ENCODE results near the gene SPTBN1. TPM values are rescaled to one million over a fixed set of nuclear protein-coding genes. Genes with fewer than 3 reads are reported as not detected.
A peak's percentile ranks its signal among the peaks of the same experiment; 100 is the strongest.

Gene SPTBN1
- total RNA-seq, 1 experiment from 2014 or later, result 204 TPM

GRCh38 chr2:54671875-54672589, 215.9 kb downstream of the SPTBN1 start:
- peak; percentile 35; the same call in 1 of the 2 replicates for ATAC-seq
- ChIA-PET POLR2A (interaction anchor here (1.2 kb wide), 1 partner anchor 557 kb away, joined by 3 read pairs; the partner anchor contains the start of gene ACYP2), CTCF (interaction anchor here (1.6 to 2.8 kb wide), 2 partner anchors 166 to 565 kb away, joined by 3 to 9 read pairs; no protein-coding TSS in a partner anchor)
- Mint-ChIP-seq H3K4me1 (peaks cover 17% of the 10 kb centered on the region), H3K36me3 (peaks cover 35% of the 10 kb centered on the region), H3K4me3 (no peak overlapping the region), H3K9me3 (no peaks in the 10 kb centered on the region), H3K27ac (no peak overlapping the region; the same call in 1 of the 2 replicates), H3K27me3 (ENCODE audit: low read depth) (no peaks in the 10 kb centered on the region)
- no peak for TF ChIP-seq SOX15 (CRISPR knock-in tag; IDR thresholded peaks at IDR 0.05)
- no peak for TF ChIP-seq MLX (CRISPR knock-in tag; IDR thresholded peaks at IDR 0.05)
- TF ChIP-seq GTF2I (CRISPR knock-in tag; conservative IDR thresholded peaks at IDR 0.05), result no peak
- no peak for DNase-seq (ENCODE audit: low spot score)

GRCh38 chr2:54672590-54673456, 216.7 kb downstream of the SPTBN1 start:
- H3K4me3 Mint-ChIP-seq, result no peak overlapping the region
- H3K36me3 Mint-ChIP-seq, result peaks cover 28% of the 10 kb centered on the region
- peaks cover 17% of the 10 kb centered on the region for H3K4me1 Mint-ChIP-seq
- H3K9me3 Mint-ChIP-seq, result no peaks in the 10 kb centered on the region
- ATAC-seq, result no peak
- H3K27ac Mint-ChIP-seq, result peak overlapping the region; percentile 7; the same call in 1 of the 2 replicates
- DNase-seq (ENCODE audit: low spot score), result no peak
- H3K27me3 Mint-ChIP-seq (ENCODE audit: low read depth), result no peaks in the 10 kb centered on the region
- no peak for TF ChIP-seq ZNF396 (CRISPR knock-in tag; IDR thresholded peaks at IDR 0.05; ENCODE audit: borderline replicate concordance)
- no peak for TF ChIP-seq ZNF219 (CRISPR knock-in tag; IDR thresholded peaks at IDR 0.05; ENCODE audit: borderline replicate concordance)
- no peak for TF ChIP-seq E2F4 (CRISPR knock-in tag; IDR thresholded peaks at IDR 0.05; ENCODE audit: borderline replicate concordance, low read depth)
- ChIA-PET CTCF (interaction anchor here (1.1 to 2.8 kb wide), 4 partner anchors 9 to 566 kb away, joined by 3 to 9 read pairs (median 4); no protein-coding TSS in a partner anchor), POLR2A (interaction anchor here (0.5 to 1.2 kb wide), 2 partner anchors 331 to 558 kb away, joined by 3 read pairs; partner anchors contain the start of gene ACYP2)

GRCh38 chr2:54673501-54673998, 217.4 kb downstream of the SPTBN1 start:
- DNase-seq (ENCODE audit: low spot score) (no peak), ATAC-seq (peak; percentile 25; the same call in 1 of the 2 replicates)
- Mint-ChIP-seq H3K4me3 (no peak overlapping the region), H3K36me3 (peaks cover 21% of the 10 kb centered on the region), H3K27me3 (ENCODE audit: low read depth) (no peaks in the 10 kb centered on the region), H3K4me1 (peaks cover 17% of the 10 kb centered on the region), H3K9me3 (no peaks in the 10 kb centered on the region), H3K27ac (no peak overlapping the region; the same call in 1 of the 2 replicates)
- ChIA-PET CTCF (interaction anchor here (1.1 to 8.7 kb wide), 5 partner anchors 7 to 567 kb away, joined by 3 to 70 read pairs (median 4); no protein-coding TSS in a partner anchor), POLR2A (interaction anchor here (0.5 to 1.2 kb wide), 3 partner anchors 84 to 558 kb away, joined by 3 read pairs; partner anchors contain the start of gene ACYP2)
- TF ChIP-seq CREM (CRISPR knock-in tag; IDR thresholded peaks at IDR 0.05) (no peak), MAX (CRISPR knock-in tag; IDR thresholded peaks at IDR 0.05) (no peak), ZNF138 (CRISPR knock-in tag; conservative IDR thresholded peaks at IDR 0.05) (no peak)

GRCh38 chr2:54675281-54675680, 219.2 kb downstream of the SPTBN1 start:
- Mint-ChIP-seq H3K27ac (no peak overlapping the region), H3K4me3 (no peak overlapping the region), H3K36me3 (peaks cover 9% of the 10 kb centered on the region), H3K27me3 (ENCODE audit: low read depth) (no peaks in the 10 kb centered on the region), H3K4me1 (peaks cover 17% of the 10 kb centered on the region), H3K9me3 (no peaks in the 10 kb centered on the region)
- DNase-seq (ENCODE audit: low spot score) (no peak), ATAC-seq (no peak)
- POLR2A ChIA-PET, result no interaction called here
- CTCF ChIA-PET, result interaction anchor here (0.6 to 8.7 kb wide), 7 partner anchors 9 to 568 kb away, joined by 3 to 70 read pairs (median 4); no protein-coding TSS in a partner anchor
- TF ChIP-seq JUN (CRISPR knock-in tag; IDR thresholded peaks at IDR 0.05), result no peak
- no peak for TF ChIP-seq ARID4B (CRISPR knock-in tag; IDR thresholded peaks at IDR 0.05; ENCODE audit: borderline replicate concordance)
- TF ChIP-seq CDX4 (CRISPR knock-in tag; IDR thresholded peaks at IDR 0.05; ENCODE audit: borderline replicate concordance), result no peak
- TF ChIP-seq ZMAT4 (CRISPR knock-in tag; IDR thresholded peaks at IDR 0.05), result no peak
- TF ChIP-seq IRF1 (CRISPR knock-in tag; IDR thresholded peaks at IDR 0.05), result no peak
- no peak for TF ChIP-seq NR1H2 (CRISPR knock-in tag; IDR thresholded peaks at IDR 0.05)
- TF ChIP-seq TEAD1 (CRISPR knock-in tag; IDR thresholded peaks at IDR 0.05), result no peak

All from WTC11 (cell line).